GM18505 (cell line): Measurements from ENCODE around the gene DMD.

Experiments used
- ATAC-seq: cut with Tn5 transposase; IDR thresholded peaks from one replicate; pipeline ENCODE4 v1.9.1; 2021; ENCODE audit not compliant: unreplicated experiment
- POLR2A ChIP-seq: IDR thresholded peaks from 4 replicates; pipeline ENCODE4 v1.6.1; 2011; ENCODE audit warnings: borderline replicate concordance; ENCODE audit not compliant: insufficient read depth, insufficient read length; ENCODE audit errors: extremely low read depth

DMD gene

DNA sequence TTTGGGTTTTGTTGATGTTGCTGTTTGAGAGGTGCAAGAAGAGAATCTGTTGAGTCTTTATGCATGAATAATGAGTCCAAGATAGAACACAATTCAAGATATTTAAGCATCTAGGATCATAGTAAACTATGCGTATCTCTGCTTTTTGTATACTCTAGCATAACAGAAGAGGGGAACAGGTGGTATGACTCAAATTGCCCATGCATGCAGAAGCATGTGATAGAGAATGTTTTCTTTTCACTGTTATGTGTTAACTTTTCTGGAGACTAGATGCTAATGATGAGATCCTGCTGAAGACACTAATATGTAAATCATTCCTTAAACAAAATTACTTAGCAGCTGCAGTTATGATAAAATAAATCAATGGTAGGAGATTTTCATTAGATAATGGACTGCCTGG lies 1974.2 kb downstream of the DMD start:
- no peak for ATAC-seq
- no peak for TF ChIP-seq POLR2A

DNA sequence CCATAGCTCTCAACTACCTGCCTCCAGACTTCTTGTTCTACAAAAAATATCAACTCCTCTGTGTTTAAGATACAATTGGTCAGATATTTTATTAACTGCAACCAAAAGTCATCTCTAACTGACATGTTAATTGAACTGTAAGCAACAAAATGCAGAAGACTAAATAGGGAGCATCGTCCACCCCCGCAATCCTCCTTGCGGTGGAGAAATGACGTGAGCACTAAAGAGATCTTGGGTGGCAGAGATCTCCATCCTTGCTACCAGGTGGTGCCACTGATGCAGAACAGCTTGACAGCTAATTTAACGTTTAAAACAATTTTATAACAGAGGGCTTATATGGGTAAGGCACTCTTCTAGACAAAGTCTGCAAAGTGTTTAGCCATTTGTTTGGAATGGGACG lies 1975.1 kb downstream of the DMD start:
- ATAC-seq = peak; percentile 48
- no peak for TF ChIP-seq POLR2A

DNA sequence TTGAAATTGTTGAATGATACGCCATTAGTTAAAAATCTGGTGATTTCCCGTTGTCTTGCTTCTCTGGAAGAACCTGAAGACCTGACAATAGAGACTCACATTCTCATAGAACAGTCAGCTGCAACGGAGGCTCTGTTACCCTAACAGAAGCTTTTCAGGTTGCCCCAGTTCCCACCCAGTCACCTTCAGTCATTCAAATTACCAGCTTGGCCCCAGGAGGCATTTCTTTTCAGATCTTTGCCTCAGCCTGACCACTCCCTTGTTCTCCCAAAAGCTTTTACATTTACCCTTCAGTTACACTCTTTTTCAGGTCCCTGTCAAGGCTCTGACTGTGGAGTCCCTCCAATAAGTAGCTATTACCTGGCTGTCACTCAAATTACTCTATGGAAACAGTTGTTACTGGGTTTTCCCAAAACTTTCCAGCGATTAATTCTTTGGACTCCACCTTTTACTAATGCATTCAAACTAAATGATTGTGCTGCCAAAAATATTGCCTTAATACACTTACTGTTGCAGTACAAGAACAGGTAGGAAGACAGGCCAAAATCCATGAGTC lies 1977.3 kb downstream of the DMD start:
- ATAC-seq = no peak

DNA sequence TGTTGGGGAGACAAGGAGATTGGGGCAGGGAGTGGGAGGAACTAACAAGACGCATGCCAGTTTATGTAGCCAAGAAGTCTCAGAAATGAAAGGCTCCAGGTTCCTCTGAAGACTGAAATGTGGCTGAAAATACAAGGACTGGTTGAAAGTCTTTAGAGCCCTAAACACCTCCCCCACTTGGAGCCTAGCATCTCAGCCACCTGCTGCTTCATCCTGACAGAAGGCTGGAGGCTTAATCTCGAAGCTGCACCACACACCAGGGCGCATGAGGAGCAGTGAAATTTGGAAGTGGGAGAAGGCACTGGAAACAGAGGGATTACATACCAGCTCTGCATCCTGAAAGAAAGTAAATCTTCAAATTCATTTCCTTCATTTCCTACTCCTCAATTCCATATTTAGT lies 1978.8 kb downstream of the DMD start:
- TF ChIP-seq POLR2A = no peak
- ATAC-seq = no peak

More for the DNA sequence above, 1977.3 kb downstream of the DMD start:
- TF ChIP-seq POLR2A = no peak

DNA sequence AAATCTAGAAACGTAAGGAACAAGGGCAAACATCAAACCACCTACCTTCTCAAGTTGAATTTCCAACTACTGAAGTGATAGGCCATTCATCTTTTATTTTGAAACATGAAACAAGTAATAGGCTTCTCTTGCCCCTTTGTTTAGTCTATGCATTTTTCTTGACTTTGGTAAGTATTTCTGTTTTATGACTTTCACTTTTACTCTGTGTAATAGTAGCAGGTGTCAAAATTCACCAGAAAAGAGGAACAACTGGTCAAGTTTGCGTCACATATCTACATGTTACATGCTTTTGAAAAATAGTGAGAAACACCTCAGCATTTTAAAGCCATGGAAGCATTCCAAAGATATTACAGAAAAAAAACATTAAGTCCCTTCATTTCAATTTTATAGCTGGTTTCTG lies 1982.4 kb downstream of the DMD start:
- TF ChIP-seq POLR2A = no peak
- ATAC-seq = peak; percentile 87

DNA sequence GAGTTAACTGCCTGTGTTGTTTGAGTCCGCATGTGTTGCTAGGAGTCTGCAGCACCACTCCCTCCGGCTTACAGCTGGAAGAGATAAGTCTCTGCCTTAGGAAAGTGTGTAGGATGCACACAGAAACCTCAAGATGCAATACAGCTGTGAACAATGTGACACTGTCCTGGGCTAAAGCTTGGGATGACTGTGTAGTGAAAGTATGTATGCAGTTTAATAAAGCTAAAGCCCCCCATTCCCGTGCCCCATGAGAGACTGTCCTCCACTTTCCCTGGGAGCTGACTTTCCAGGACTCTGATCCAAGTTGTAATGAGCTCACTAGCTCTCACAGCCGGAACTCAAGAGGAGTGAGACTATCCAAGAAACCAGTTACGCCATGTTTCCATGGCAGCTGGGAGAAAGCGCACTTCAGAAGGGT lies 1982.9 kb downstream of the DMD start:
- no peak for ATAC-seq
- no peak for TF ChIP-seq POLR2A

DNA sequence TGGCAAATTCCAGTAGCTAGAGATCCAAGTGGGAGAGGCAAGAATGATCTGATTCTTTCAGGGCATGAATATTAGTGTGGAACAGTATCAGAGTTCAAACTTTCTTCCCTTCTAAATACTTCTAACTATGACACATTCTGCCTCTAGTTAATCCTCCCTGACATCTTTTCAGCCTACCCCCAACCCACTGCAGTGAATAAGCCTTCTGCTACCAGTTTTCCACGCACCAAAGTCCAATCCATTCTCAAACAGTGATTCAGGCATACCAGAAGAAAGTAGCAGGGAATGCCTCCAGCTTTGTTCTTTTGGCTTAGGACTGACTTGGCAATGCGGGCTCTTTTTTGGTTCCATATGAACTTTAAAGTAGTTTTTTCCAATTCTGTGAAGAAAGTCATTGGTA lies 1984.1 kb downstream of the DMD start:
- no peak for ATAC-seq
- TF ChIP-seq POLR2A = no peak

DNA sequence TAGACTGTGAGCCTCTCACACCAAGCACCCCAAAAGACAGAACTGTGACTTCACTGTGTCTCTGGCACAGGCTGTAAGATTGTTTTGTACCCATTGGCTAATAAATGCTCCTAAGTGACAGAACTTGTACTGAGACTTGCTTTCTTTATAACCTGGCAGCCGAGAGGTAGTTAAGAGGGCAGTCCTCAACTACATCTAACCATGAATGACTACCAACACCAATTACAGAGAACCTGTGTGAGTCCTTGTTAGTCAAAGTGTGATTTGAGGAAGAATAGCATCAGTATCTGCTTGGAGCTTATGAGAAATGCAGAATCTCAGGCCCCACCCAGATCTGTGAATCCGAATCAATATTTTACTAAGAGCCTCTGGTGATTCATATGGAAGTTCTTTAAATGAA lies 1985.5 kb downstream of the DMD start:
- TF ChIP-seq POLR2A = no peak

DNA sequence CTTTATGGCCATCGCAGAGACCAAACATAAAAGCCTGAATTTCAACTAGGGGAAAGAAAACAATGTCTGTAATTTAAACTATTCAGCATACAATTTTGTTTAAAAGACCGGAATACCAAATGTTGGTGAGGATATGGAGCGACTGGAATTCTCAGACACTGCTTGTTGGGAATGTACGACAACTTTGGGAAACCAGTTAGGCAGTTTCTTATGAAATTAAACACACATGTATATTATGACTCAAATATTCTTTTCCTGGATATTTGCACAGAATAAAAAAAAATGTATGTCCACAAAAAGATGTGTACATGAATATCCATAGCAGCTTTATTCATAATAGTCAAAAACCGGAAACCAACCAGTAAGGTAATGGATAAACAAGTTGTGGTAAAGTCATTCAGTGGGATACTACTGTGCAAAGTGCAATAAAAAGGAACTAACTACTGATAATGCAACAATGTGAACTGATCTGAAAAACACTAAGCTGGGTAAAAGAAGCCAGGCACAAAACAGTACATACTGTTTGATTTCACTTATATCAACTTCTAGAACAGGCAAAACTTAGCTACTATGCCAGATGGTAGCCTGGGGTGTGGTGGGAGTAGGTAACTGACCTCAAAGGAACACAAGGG lies 1986.9 kb downstream of the DMD start:
- ATAC-seq = no peak
- no peak for TF ChIP-seq POLR2A

More for the DNA sequence above, 1985.5 kb downstream of the DMD start:
- ATAC-seq = no peak

DNA sequence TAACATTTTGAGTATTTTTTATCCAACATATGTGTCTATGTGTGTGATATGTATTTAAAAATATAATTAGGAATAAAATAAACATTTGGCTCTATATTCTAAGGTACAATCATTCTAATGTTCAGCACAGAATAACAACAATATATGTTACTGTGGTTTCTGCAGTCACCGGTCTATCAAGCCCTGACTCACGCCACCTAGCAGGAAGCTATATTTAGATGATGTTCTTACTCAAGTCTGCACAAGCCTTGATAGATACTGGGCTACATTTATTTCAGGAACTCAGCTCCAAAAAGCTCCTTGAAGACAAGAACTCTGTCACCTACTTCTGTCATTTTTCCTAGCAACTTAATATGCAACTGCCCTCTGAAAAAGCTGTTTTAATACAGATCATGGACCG lies 1987.5 kb downstream of the DMD start:
- peak; percentile 74 for ATAC-seq

DNA sequence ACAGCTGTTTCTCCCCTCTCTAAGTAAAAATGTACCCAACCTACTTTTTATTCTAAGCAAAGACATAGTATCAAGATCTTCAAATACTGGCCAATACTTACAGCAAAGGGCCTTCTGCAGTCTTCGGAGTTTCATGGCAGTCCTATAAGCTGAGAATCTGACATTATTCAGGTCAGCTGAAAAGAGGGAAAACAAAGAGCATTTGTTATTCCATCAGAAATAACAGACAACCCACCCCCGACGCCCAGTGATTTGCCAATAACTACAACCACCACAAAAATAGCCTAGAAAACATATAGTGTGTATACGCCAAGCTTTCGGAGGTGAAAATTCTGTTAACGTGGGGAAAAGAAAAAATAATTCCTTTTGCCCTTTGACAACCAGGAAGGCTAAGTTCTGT lies 1988.4 kb downstream of the DMD start:
- TF ChIP-seq POLR2A = no peak
- no peak for ATAC-seq

More for the DNA sequence above, 1987.5 kb downstream of the DMD start:
- TF ChIP-seq POLR2A = no peak

DNA sequence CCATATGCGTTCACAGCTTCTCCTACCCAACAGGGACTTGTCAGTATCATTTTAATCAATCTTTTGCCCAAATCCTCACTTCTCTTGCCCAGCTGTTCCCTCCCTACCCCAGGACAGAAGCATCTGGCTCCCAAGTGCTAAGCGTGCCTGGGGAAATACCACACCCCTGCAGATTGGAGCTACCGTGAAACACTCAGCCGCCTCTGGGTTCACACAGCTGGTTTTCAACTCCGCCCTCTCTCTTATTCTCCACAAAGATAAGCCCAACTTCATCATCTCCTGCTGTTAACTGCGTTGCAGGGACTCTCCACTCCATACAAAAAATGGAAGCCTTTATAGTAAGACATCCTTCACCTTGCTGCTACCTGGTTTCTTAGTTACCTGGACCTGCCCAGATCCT lies 1992.2 kb downstream of the DMD start:
- ATAC-seq = no peak
- no peak for TF ChIP-seq POLR2A

DNA sequence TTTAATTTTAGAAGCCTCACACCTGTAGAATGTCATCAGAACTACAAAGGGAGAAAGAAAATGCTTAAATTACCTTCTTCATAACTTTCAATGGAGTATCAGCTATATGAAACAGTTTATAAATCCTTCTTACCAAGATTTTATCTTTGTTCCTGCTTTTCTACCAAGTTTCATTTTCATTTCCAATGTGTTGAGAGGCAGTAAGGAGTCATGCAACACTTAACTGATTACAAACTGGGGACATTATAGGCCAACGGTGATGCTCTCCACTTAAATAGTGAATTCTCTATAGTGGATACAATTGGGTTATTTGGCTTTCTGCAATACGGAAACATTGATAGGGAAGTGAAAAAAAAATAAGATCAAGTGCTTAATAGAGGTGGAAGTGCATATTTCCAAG lies 1994.3 kb downstream of the DMD start:
- ATAC-seq = no peak
- no peak for TF ChIP-seq POLR2A

DNA sequence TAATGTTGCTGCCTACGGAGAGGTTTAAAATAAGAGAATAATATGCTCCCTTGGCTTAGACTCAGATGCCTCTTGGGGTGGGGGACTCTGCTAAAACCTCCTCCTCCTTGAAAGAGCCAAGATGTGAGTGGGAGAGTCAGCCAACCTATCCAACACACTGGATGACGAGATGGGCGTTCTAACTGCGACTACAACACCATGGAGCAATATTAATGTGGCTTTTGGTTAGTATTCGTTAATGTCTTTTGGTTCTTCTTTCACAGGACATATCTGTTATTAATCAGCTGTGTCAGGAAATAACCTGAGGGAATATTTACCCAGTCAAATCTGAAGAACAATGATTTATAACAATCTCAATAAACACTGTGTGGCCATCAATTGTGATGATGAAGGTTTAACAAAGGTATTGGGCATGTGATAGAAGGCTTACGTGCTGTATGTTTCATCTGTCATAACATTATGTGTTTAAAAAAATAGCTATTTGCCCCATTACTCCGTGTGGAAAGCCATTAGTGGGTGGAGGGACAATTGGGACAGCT lies 1996.0 kb downstream of the DMD start:
- TF ChIP-seq POLR2A = no peak
- no peak for ATAC-seq

DNA sequence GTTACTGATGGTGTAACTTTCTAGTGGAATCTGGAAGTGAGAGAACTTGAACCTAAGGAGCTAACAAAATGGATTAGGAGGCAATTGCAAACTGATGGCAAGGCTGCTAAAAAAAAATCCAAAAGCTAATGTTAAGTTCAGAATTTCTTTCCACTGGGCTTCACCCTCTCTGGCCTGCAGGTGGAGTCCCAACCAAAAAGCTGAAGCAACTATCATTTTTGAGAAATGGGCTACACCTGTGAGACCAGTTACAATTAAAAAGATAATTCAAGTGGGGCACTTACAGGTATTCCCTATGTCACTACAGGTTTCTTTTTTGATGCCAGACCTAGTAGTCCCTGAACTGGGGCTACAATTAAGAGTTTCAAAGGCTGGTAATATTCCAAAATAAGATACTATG lies 1997.4 kb downstream of the DMD start:
- ATAC-seq = no peak
- no peak for TF ChIP-seq POLR2A

DNA sequence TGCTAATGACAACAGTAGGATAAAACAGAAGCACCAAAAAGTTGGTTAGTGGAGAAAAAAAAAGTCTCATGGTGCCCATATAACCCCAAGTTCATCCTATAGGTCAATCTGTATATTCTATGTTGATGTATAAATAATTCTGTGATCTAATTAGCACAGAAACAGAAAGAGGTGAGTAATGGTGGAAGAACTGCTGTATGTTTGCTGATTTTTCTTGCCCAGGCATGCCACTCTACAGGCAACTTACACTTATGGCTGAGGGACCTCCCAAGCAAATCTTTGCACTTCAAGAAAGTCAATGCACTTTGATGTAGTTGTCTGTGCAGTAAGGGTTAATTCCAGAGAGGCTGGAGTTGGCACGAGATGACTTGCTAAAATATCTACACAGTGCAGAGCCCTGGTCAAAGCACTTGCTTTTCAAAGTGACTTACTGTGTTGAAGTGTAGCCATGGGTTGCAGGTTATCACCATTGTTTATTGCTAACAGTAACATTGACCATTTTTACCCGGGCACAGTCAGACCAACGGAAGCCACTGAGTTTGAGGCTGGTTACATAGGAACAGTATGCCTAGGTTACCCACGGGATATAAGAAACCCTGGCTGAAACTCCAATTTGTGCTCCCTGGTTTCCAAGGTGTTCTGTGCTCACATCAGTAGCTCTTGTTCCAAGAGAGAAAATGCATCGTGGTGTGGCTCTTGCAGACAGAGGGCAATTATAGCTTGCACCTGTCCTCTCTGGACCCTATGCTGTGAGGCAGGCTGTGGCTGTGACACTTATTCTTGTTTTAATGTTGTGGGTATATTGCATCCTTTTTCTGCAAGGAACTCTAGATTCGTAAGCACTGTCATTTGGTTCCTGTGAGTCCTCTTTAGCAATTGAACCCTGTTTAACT lies 1998.2 kb downstream of the DMD start:
- no peak for ATAC-seq
- no peak for TF ChIP-seq POLR2A
